Gastrocnemius medialis (tissue), 4 donors: ENCODE data around the gene CPLANE2. TPM values are rescaled to one million over a fixed set of nuclear protein-coding genes. Genes with fewer than 3 reads are reported as not detected.

ENCODE experiments used
- ATAC-seq, 2 donors: fragments of 150-250 bp; one replicate each; pipeline ENCODE4 v1.9.1; 2016
- DNase-seq, 2 donors: peaks; one replicate each; pipeline ENCODE4 v3.0.0-alpha.2; 2019
- H3K27ac ChIP-seq, 4 donors: fragments of 200-600 bp; sonication (generic); 1 replicate in 1 of 4; 2 replicates in 3 of 4; pipeline ENCODE4 v1.5.1; 2016 to 2018; ENCODE audit warnings: mild to moderate bottlenecking in 2 of 4, moderate library complexity in 1 of 4
- H3K27me3 ChIP-seq, 3 donors: fragments of 200-600 bp; sonication (generic) in 2 of 3; 1 replicate in 1 of 3; 2 replicates in 2 of 3; pipeline versions ENCODE4 v1.5.1 to v1.6.0; 2016 to 2019; ENCODE audit warnings: mild to moderate bottlenecking in 1 of 3, moderate library complexity in 1 of 3
- H3K36me3 ChIP-seq, 2 donors: fragments of 200-600 bp; sonication (generic) in 1 of 2; one replicate each; pipeline ENCODE4 v1.5.1; 2017 to 2018
- H3K4me1 ChIP-seq, 2 donors: fragments of 200-600 bp; sonication (generic) in 1 of 2; one replicate each; pipeline ENCODE4 v1.5.1; 2016 to 2017; ENCODE audit warnings: mild to moderate bottlenecking in 2 of 2
- H3K4me3 ChIP-seq, 4 donors: fragments of 200-600 bp; sonication (generic) in 3 of 4; 1 replicate in 1 of 4; 2 replicates in 3 of 4; pipeline ENCODE4 v1.5.1; 2016 to 2019; ENCODE audit warnings: mild to moderate bottlenecking in 2 of 4
- H3K9me3 ChIP-seq, 3 donors: fragments of 200-600 bp; sonication (generic) in 2 of 3; 1 replicate in 1 of 3; 2 replicates in 2 of 3; pipeline ENCODE4 v1.5.1; 2016 to 2019
- POLR2A ChIP-seq, 2 donors: fragments of 450-650 bp; IDR thresholded peaks; one replicate each; pipeline ENCODE4 v1.6.1; 2017; ENCODE audit warnings: antibody characterized with exemption in 2 of 2, mild to moderate bottlenecking in 2 of 2, moderate library complexity in 2 of 2
- in situ Hi-C, 4 donors: fragments of 200-750 bp; cut with MboI; loops; one replicate each; pipeline versions ENCODE4 v1.15.0 to v1.8.0; 2017; ENCODE audit warnings: low sequenced_read_pairs in 4 of 4
- intact Hi-C: fragments of 100-400 bp; cut with DNase I; formaldehyde crosslinking; loops from one replicate; pipeline ENCODE4 v1.15.1; 2023; ENCODE audit warnings: low total_unique reads
- total RNA-seq, 4 donors: library from RNA; depleted of rRNA; stranded (reverse); fragments of >200 nt; gene quantifications; one replicate each; pipeline versions ENCODE4 v1.1.0 to v1.2.3, GENCODE V29; 2016
- TF ChIP-seq, protein P1 (sequence below), 5 experiments: fragments of 450-650 bp in 3 of 5; fragments of 200-600 bp in 2 of 5; sonication (generic) in 2 of 5; IDR thresholded peaks in 4 of 5; conservative IDR thresholded peaks in 1 of 5; 1 replicate in 4 of 5; 2 replicates in 1 of 5; pipeline ENCODE4 v1.5.1; 2016 to 2019; ENCODE audit warnings: antibody characterized with exemption in 5 of 5, mild to moderate bottlenecking in 3 of 5, moderate library complexity in 3 of 5

CPLANE2 gene
- total RNA-seq, 4 donors from 2014 or later = 0.46 to 6.3 (median 3.1) TPM

DNA sequence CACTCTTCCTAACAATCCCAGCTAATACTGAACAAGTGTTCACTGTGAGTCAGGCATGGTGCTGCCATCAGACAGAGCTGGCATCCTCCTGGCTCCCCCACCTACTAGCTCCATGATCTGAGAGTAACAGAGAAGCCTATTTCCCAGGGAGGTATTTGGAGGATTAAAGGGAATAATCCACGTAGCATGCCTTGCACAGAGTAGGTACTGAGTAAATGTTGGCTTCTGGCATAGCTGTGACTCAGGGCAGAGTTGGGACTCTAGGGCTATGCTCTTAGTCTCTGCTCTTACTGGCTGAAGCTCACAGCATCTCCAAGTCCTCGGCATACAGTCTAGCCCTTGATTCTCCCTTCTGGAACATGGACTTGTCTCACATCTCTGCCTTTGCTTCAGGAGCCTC lies 32.8 kb downstream of the CPLANE2 start:
- TF ChIP-seq, protein P1, sequence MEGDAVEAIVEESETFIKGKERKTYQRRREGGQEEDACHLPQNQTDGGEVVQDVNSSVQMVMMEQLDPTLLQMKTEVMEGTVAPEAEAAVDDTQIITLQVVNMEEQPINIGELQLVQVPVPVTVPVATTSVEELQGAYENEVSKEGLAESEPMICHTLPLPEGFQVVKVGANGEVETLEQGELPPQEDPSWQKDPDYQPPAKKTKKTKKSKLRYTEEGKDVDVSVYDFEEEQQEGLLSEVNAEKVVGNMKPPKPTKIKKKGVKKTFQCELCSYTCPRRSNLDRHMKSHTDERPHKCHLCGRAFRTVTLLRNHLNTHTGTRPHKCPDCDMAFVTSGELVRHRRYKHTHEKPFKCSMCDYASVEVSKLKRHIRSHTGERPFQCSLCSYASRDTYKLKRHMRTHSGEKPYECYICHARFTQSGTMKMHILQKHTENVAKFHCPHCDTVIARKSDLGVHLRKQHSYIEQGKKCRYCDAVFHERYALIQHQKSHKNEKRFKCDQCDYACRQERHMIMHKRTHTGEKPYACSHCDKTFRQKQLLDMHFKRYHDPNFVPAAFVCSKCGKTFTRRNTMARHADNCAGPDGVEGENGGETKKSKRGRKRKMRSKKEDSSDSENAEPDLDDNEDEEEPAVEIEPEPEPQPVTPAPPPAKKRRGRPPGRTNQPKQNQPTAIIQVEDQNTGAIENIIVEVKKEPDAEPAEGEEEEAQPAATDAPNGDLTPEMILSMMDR (IDR thresholded peaks at IDR 0.05 in 4 of 5, conservative IDR thresholded peaks at IDR 0.05 in 1 of 5) = no peak
- no peak for TF ChIP-seq POLR2A (IDR thresholded peaks at IDR 0.05)
- DNase-seq (no peak), ATAC-seq (no peak)
- no peak overlapping the region for H3K4me3 ChIP-seq
- no peaks in the 10 kb centered on the region for H3K9me3 ChIP-seq
- H3K27ac ChIP-seq = no peak overlapping the region
- in situ Hi-C loops (no loop called here), intact Hi-C loops (no loop called here)
- H3K27me3 ChIP-seq = peaks cover 6 to 9% (median 6%) of the 10 kb centered on the region in 3 donors
- no peaks in the 10 kb centered on the region for H3K36me3 ChIP-seq
- peaks cover 4 to 6% of the 10 kb centered on the region in 2 donors for H3K4me1 ChIP-seq

DNA sequence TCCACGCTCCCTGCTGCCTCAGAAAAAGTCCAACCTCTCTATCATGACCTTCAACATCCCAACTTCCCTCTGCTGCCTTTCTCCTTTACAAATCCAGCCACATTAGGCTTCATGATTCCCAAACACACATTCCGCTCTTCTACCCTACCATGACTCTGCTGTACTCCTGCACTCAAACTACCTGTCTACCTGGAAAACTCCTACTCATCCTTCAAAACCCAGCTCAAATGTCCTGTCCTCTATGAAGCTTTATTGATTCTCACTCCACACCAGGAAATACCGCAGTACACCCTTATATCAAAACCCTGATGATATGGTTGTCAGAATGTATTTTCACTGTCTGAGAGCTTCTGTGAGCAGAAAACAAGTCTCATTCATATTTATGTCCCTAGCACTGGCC lies 33.4 kb downstream of the CPLANE2 start:
- Histone ChIP-seq H3K36me3 (no peaks in the 10 kb centered on the region), H3K4me1 (peaks cover 4 to 6% of the 10 kb centered on the region in 2 donors), H3K9me3 (no peaks in the 10 kb centered on the region), H3K27me3 (peaks cover 6 to 9% (median 6%) of the 10 kb centered on the region in 3 donors), H3K4me3 (no peak overlapping the region), H3K27ac (no peak overlapping the region)
- no peak for ATAC-seq
- intact Hi-C loops (no loop called here), in situ Hi-C loops (no loop called here)
- DNase-seq = no peak
- TF ChIP-seq, protein P1 (IDR thresholded peaks at IDR 0.05 in 4 of 5, conservative IDR thresholded peaks at IDR 0.05 in 1 of 5) = no peak
- TF ChIP-seq POLR2A (IDR thresholded peaks at IDR 0.05) = no peak

DNA sequence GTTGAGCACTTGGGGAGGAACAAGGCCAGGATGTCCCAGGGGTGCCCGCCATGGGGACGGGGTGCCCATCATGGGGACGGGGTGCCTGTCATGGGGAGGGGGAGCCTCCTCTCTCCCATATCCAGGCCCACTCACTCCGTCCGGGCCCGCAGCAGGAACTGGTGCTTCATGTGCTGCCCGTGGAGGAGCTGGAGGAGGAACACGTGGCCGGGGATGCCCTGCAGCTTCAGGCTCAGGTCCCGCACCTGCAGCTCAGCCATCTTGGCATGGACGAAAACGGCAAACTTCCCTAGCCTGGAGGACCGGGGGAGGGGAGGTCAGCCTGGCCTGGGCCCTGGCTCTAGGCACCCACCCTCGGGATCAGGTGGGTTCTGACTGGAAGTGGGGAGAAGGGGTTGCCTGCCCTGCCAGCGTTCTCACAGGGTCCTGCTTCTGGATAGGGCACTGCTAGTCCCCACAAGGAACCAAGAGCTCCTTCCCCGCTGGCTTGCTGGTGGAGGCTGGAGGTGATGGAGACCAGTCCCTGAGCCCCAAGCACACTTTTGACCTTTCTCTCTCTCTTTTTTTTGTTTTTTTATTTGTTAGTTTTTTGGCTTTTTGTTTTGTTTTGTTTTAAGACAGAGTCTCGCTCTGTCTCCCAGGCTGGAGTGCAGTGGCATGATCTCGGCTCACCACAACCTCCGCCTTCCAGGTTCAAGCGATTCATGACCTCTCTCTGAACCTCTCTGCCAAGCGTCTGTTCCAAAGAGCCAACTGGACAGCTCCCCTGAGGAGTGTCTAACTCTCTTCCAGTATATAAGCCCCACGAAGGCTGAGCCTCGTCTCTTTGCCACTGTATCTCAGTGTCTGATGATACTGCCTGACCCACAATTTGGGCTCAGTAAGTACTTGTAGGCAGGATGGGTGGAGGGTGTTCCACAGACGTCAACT lies 34.4 kb downstream of the CPLANE2 start:
- H3K27me3 ChIP-seq = peaks cover 3 to 8% (median 6%) of the 10 kb centered on the region in 3 donors
- in situ Hi-C loops = no loop called here
- H3K9me3 ChIP-seq = no peaks in the 10 kb centered on the region
- no peak for ATAC-seq
- H3K36me3 ChIP-seq = no peaks in the 10 kb centered on the region
- H3K4me1 ChIP-seq = peaks cover 4 to 6% of the 10 kb centered on the region in 2 donors
- intact Hi-C loops = no loop called here
- DNase-seq = no peak
- no peak overlapping the region for H3K4me3 ChIP-seq
- TF ChIP-seq, protein P1 (IDR thresholded peaks at IDR 0.05 in 4 of 5, conservative IDR thresholded peaks at IDR 0.05 in 1 of 5) = no peak
- TF ChIP-seq POLR2A (IDR thresholded peaks at IDR 0.05) = no peak
- no peak overlapping the region for H3K27ac ChIP-seq

DNA sequence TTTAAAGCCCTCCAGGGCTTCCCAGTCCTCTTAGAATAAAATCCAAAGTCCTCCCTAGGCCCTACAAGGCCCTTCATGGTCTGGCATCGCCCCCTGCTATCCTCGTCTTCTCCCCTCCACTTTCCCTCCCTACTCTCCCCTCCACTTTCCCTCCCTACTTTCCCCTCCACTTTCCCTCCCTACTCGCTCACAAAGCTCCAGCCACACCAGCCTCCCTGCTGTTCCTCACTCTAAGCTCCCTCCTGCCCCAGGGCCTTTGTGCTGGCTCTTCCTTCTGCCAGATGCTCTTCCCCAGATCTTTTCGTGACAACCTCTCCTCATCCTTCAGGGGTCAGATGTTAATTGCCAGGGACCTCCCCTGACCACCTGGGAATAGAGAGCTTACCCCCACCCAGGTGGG lies 37.3 kb downstream of the CPLANE2 start:
- no peaks in the 10 kb centered on the region for H3K36me3 ChIP-seq
- intact Hi-C loops = no loop called here
- no peak for DNase-seq

More for the DNA sequence above, 37.3 kb downstream of the CPLANE2 start:
- no peak for ATAC-seq
- no peak overlapping the region for H3K4me3 ChIP-seq
- no peak for TF ChIP-seq POLR2A (IDR thresholded peaks at IDR 0.05)
- TF ChIP-seq, protein P1 (IDR thresholded peaks at IDR 0.05 in 4 of 5, conservative IDR thresholded peaks at IDR 0.05 in 1 of 5) = no peak
- H3K27ac ChIP-seq = no peak overlapping the region
- H3K27me3 ChIP-seq = no peaks in the 10 kb centered on the region
- in situ Hi-C loops = no loop called here
- no peaks in the 10 kb centered on the region for H3K9me3 ChIP-seq
- H3K4me1 ChIP-seq = no peaks in the 10 kb centered on the region
